Posterior vena cava (tissue), 2 donors: ENCODE data around the gene SPATA25. TPM values are rescaled to one million over a fixed set of nuclear protein-coding genes. Genes with fewer than 3 reads are reported as not detected.
"Not testable (repeated sequence)": the region's sequence is repeated elsewhere in the genome, so short reads cannot be mapped to it uniquely, and the experiment has no call there.

ENCODE experiments used
- DNase-seq: peaks from one replicate; pipeline ENCODE4 v3.0.0-alpha.2; 2020; ENCODE audit warnings: low spot score
- intact Hi-C, 2 donors: fragments of 100-400 bp; cut with DNase I; formaldehyde crosslinking; loops; one replicate each; pipeline versions ENCODE4 v1.14.1 to v1.14.2; 2022 to 2023
- long read RNA-seq, 2 donors: library from polyadenylated mRNA; unstranded; transcript quantifications; one replicate each; pipeline ENCODE4 v2.0.0, GENCODE V29; 2020 to 2021
- total RNA-seq, 2 donors: library from RNA; stranded (reverse); fragmentation: NEBNext Ultra II Directional; extraction: Animal tissue kit (Norgen Biotek cat#: 25700); gene quantifications; one replicate each; pipeline ENCODE4 v1.2.1, GENCODE V29; 2021
- donor health status: DM: yes; HTN: yes; CAD: no.
- donor health status: DM: yes; HTN: yes; CAD: no.

SPATA25 gene, protein sequence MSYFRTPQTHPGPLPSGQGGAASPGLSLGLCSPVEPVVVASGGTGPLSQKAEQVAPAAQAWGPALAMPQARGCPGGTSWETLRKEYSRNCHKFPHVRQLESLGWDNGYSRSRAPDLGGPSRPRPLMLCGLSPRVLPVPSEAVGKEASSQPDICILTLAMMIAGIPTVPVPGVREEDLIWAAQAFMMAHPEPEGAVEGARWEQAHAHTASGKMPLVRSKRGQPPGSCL
- total RNA-seq: 1 to 10 TPM in 1 of 2 donors, under 1 TPM in 1; 1.00 to 9.6 TPM
- long read RNA-seq, donor 1, partial matches to known transcripts: 0 of 2 reads
- long read RNA-seq, donor 1, other reads (novel, unspliced or antisense): 2 of 2 reads
- long read RNA-seq, donor 2: 0 reads

DNA sequence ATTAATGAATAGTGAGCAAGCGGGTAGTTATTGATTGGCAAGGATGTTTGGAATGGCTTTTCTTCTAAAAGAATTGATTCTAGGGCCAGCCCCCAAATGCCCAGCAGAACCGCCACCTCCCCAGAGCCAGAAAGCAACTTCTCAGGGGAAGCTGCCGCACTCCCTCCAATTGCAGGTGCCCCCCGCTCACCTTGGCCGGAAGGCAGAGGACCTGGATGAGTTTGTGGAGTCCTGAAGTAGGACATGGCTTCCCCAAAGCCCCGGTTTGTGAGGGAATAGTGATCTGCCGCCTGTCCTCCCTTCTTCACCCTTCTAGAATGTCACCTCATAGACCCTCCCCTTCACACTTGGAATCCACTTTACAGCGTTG, at the start of gene SPATA25:
SPATA25 (minus strand) TSS at position 277 of the 370 bp plus-strand sequence; CDS start at position 245, 32 bp downstream.
- no peak for DNase-seq
- intact Hi-C loops: no loop called here

DNA sequence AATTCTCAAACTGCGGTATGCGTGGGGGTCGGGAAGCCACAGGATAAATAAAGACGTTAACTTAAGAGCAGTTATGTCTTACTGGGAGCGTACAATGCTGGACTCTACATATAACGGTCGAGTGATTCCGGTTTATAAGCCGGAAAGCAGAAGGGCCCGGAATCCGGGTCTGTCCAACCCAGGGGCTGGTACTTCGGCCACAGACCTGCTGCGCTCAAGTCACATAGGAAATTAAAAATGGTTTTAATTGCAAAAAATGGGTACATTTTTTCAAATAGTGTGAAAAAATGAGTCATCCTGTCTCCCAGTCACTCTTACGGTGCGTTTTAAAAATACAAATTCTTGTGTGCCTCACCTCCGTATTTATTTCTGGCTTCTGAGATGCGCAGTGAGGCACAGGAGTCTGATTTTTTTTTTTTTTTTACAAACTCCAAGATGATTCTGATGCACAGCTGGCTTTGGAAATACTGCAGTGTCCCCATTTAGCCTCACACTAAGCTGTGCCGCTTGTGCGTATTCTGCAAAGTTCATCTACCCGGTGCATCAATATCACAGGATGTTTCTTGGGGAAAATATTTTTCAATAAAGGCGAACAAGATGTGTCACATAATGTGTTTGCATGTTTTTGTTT, 48.1 kb upstream of the SPATA25 start:
- DNase-seq: no peak
- intact Hi-C loops: loop anchor here in 1 of 2 donors (10.0 kb wide), 1 partner anchor 111 kb away; the partner anchor contains the start of gene TNNC2

DNA sequence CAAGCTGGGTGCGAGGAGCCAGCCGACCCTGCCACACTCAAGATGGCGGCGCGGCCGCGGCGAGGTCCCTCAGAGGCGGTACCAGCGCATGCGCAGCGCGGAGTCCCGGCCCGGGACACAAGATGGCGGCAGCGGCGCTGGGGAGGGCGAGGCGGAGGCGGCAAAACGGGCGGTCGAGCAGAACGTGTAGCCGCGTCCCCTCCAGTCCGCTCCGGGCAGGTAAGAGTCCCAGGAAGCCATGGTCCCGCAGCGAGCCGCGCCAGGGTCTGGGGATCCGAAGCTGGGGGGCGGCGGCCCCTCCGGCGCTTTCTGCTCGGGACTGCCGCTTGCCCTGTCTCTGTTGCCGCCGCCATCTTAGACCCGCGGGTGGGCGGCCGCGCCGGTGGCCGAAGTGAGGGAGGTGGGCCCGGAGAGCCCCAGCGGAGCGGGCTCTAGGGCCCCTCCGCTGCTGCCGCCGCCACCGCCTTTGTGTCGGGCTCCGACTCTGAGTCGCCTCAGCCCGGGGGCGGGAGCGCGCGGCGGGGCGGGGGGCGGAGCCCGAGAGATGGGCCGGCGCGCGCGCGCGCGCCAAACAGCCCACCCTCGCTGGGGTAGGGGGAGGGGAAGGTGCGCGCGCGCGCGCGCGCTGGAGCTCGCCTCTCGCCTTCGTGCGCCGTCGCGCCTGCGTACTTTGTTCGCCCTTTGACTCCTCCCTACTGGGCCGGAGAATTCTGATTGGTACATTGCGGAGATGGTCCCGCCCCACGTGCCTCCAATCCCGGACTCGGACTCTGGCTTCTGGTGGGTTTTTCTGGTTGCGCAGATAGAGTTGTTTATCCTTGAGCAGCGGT, 47.4 kb upstream of the SPATA25 start, which contains the start of gene PCIF1:
PCIF1 (plus strand) TSS at position 98 of the 830 bp plus-strand sequence. CDS start 4,317 bp downstream, outside the sequence.
- intact Hi-C loops: loop anchor here in 1 of 2 donors (10.0 kb wide), 1 partner anchor 110 kb away; the partner anchor contains the start of gene TNNC2
- DNase-seq: peak; percentile 99

DNA sequence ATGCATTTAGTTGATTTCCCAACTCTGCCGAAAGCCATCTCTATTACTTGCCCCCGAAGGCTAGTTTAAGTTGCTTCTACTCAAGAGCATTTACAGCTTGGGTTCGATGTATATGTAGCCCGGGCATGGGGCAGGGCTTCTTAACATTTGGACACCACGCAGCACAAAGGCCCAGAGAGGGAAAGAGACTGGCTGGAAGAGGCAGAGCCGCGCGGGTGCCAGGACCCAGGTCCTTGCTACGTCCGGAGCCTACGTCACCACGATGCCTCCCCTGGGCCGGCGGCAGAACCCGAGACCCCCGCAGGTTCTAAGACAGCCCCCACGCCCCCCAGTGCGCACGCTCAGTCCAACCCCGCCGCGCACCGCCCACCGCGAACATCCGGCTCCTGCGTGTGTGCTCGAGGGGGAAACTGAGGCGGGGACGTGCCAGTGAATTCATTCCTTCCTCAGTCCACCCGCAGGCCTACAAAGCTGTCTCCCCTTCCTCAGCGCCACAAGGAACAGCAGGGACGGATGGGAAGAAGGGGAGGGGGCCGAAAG, 46.7 kb upstream of the SPATA25 start:
- peak; percentile 91 for DNase-seq

DNA sequence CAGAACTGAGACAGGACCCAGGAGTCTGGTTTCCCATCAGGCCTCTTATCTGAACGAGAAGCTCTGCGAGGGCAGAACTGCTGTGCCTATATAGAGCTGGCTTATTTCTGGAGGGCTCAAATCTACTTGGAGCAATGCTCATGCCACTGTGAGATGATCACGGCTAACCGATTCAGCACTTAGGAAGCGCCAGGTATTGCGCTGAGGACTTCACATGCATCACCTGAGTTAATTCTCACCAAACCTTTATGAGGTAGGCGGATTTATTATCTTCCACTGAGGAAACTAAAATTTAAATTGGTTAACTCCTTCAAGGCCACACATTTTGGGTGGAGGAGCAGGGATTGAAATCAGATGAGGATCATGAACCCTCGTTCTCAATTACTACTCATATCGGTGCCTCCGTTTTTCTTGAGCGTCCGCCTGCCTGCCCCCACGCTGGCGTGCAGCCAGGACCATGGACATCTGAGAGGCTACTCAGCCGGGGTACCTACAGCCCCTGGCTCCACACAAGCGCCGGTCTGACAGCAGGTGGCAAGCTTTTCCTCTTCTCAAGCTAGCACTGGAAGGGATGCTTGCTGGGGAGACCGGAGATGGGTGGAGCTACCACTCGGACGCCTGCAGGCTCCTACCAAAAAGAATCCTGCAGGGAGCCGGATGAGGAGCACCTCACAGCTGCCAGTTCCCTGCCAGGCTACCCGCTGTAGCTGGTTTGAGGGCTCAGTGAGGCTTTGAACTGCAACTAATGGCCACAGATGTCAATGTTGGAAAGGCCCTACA, 46.0 kb upstream of the SPATA25 start:
- DNase-seq: peak; percentile 87
- intact Hi-C loops: loop anchor here in 1 of 2 donors (10.0 kb wide), 1 partner anchor 109 kb away; the partner anchor contains the start of gene TNNC2

More for the DNA sequence above, 46.7 kb upstream of the SPATA25 start:
- intact Hi-C loops: loop anchor here in 1 of 2 donors (10.0 kb wide), 1 partner anchor 109 kb away; the partner anchor contains the start of gene TNNC2

DNA sequence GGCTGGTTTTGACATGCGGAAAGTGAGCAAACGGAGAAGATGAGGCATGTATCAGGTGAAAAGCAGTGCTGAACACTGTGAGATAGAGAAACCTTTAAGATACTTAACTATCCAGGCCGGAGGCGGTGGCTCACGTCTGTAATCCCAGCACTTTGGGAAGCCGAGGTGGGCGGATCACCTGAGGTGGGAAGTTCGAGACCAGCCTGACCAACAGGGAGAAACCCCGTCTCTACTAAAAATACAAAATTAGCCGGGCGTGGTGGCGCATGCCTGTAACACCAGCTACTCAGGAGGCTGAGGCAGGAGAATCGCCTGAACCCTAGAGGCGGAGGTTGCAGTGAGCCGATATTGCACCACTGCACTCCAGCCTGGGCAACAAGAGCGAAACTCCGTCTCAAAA, 44.3 kb upstream of the SPATA25 start:
- intact Hi-C loops: loop anchor here in 1 of 2 donors (10.0 kb wide), 1 partner anchor 107 kb away; the partner anchor contains the start of gene TNNC2
- DNase-seq: not testable (repeated sequence)

DNA sequence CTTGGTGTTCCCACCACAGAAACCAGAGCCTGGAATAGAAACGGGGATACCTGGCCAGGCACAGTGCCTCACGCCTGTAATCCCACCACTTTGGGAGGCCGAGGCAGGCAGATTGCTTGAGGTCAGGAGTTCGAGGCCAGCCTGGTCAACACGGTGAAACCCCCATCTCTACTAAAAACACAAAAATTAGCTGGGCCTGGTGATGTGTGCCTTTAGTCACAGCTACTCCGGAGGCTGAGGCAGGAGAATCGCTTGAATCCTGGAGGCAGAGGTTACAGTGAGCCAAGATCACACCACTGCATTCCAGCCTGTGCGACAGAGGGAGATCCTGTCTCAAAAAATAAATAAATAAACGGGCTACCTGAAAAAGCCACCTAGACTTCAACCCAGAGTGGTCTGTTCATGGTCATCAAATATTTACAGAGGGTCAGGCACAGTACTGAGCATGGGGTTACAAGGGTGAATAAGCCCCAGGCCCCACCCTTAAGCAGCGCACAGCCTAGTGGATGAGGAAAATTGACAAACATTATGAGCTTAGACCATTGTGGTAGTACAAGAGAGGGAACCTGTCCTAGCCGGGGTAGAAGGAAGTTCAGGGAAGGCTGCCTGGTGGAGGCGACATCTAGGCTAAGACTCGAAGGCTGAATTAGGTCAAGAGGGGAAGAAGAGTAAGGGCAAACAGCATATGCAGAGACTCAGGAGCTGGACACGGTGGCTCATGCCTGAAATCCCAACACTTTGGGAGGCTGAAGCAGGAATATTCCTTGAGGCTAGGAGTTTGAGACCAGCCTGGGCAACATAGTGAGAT, 39.9 kb upstream of the SPATA25 start:
- intact Hi-C loops: no loop called here
- no peak for DNase-seq

DNA sequence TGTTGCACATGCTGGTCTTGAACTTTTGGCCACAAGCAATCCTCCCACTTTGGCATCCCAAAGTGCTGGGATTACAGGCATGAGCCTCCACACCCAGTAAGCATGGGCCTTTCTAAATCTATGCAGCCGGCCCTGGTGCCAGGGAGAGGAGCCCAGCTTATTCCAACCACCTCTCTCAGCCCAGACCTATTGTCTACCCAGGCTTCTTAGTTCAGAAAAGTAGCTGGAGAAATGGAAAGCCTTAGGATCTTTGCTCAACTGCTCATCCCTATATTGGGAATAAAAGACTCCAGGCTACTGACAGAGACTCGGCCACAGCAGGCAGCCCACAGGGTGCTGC, 39.3 kb upstream of the SPATA25 start:
- intact Hi-C loops: no loop called here
- DNase-seq: no peak

DNA sequence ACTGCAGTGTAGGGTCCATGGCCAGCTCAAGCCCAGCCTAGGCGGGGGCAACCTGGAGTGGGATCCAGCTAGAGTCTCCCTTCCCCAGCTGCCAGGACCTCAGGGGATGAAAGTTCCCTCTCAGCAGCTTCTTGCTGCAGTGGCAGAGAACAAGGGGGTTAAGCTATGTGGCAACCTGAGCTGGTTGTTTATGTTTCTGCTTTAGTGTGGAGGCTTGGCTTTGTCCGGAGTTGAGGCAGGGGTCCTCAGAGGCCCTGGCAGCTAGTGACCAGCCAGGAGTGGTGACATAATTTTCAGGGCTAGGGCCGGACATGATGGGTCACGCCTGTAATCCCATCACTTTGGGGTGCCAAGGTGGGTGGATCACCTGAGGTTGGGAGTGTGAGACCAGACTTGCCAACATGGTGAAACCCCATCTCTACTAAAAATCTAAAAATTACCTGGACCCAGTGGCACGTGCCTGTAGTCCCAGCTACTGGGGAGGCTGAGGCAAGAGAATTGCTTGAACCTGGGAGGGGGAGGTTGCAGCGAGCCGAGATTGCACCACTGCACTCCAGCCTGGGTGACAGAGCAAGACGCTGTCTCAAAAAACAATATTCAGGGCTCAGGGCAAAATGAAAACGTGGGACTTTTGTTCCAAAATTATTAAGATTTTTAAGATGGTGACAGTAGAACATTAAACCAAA, 38.5 kb upstream of the SPATA25 start:
- intact Hi-C loops: no loop called here
- no peak for DNase-seq

DNA sequence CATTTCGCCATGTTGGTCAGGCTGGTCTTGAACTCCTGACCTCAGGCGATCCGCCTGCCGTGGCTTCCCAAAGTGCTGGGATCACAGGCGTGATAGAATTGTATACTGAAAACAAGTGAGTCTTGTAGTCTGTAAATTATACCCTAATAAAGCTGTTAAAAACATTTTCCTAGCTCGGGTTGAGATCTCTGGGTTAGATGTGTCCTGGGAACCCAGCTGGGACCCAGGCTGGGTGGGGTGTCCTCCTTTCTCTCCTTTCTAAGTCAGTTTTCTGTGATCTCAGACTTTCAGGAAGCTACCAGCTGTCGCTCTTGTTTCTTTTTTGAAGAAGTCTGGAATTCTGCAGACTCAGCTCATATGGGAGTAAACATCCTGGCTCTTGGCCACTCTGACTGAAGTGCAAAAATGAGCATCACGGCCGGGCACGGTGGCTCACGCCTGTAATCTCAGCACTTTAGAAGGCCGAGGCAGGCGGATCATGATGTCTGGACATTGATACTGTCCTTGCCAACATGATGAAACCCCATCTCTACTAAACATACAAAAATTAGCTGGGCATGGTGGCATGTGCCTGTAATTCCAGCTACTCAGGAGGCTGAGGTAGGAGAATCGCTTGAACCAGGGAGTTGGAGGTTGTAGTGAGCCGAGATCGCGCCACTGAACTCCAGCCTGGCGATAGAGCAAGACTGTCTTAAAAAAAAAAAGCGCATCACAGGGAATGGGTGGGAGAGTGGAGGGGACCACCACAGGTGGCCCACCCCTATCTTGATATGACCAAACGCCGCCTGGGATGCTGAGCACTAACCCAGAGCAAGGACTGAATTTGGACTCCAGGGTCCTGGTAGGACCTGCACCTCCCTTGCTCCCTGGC, 37.2 kb upstream of the SPATA25 start:
- intact Hi-C loops: no loop called here
- DNase-seq: peak; percentile 90

DNA sequence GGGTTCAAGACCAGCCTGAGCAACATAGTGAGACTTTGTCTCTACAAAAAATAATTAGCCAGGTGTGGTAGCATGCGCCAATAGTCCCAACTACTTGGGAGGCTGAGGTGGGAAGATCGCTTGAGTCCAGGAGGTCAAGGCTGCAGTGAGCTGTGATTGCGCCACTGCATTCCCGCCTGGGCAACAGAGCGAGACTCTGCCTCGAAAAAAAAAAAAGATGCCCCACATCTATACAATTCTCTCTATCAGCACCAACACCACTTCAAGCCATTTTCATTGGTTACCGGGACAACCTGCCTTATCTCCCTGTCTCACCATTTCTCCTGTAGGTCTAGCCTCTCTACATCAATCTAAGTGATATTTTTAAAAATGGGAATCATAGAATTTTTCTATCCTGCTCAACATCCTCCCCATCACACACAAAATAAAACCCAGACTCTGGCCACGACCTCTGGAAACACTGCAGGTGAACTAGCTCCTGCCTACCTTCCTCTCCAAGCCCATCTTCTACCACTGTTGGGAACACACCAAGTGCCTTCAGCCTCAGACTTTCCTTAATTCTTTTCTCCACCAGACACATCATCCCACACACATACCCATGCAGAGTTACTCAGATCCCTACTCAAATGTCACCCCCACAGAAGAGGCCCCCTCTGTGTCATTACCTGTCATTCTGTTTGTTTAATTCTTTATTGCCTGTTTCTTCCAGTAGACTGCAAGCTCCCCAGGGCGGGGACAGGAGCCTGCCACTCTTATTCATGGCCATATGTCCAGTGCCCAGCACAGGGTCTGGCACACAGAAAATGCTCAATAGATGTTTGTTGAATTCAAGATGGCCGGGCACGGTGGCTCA, 34.1 kb upstream of the SPATA25 start:
- DNase-seq: no peak
- intact Hi-C loops: no loop called here

DNA sequence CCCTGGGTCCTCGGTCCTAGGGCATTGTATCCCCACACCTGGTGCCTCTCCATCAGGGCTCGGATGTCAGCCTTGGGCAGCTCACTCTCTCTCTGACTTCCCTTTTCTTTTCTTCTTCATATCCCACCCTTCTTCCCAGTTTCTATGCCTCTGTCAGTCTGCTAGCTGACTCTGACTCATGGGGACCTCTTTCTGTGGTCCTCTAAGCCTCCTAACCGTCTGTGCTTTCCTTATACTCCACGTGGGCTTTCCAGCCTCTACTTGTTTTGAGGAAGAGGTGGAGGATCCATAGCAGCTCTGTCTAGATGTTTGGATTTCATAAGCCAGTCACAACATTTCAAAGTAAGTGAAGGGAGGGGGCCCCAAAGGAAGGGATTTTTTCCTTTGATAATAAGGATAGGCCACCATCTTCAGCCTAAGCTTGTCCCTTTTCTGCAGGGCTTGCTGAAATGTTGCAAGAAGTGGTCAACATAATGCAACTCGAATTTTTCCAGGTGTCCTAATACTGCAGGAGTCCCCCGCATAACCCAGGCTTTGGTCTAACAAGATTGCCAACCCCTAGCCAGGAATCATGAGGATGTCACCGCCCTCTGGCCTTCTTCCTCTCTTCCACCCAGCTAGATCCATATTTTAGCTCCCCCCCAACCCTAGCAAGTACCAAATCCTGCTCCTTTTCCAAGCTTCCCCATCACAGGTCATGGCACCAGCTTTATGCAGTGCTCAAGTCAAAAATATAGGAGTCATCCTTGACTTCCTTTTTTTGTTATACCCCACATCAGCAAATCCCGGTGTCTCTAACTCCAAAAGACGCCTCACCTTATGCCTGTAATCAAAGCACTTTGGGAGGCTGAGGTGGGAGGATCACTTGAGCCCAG, 33.3 kb upstream of the SPATA25 start:
- intact Hi-C loops: no loop called here
- DNase-seq: no peak

DNA sequence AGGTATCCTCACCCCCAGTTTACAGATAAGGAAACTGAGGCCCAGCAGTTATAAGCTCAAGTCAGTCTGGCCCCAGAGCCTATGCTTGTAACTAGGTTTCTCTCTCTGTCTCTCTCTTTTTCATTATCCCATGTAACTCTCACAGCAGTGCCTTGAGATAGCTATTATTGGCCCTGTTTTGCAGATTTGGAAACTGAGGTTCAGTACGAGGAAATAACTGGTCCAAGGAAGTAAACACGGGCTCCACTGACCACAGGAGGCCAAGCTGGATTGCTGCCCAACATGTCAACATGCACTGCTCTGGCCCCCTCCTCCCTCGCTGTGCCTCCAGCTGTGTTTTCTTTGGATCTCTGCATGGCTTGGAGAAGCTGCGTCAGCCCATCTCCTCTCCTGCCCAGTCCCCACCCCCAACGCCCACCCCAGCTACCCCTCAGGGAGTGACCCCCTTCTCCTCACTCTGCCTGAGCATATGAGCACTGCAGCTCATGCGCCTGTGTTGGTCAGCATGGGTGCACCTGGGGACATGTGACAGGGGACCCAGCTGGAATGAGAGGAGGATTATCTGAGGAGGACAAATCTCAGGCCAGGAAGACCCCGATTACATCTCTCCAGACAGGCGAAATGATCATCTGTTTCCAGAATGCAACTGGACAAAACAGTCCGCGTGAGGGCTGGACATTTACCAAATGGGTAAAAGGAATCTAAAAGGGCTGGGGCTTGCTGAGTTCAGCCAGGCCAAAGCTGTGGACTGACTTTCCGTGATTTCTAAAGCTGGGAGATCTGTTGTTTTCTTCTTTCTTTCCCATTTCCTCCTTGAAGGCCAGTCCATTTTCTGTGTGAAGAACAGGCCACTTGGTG, 32.3 kb upstream of the SPATA25 start:
- intact Hi-C loops: no loop called here
- DNase-seq: no peak
